Natural killer cell (primary cell): ENCODE data around the gene KIDINS220. TPM values are rescaled to one million over a fixed set of nuclear protein-coding genes. Genes with fewer than 3 reads are reported as not detected.

ENCODE experiments used
- ATAC-seq, 3 donors: fragments of 150-1000 bp in 2 of 3; fragments of 200-7000 bp in 1 of 3; cut with Tn5 transposase; 1 replicate in 1 of 3; 2 replicates in 2 of 3; pipeline ENCODE4 v1.10.0; 2021; ENCODE audit warnings: mild to moderate bottlenecking in 2 of 3, moderate library complexity in 2 of 3
- DNase-seq, 2 donors: peaks; one replicate each; pipeline versions ENCODE4 v3.0.0 to v3.0.0-alpha.2; 2013 to 2021; ENCODE audit warnings: mixed read lengths in 1 of 2
- H3K27ac ChIP-seq: one replicate; pipeline ENCODE4 v1.5.1; 2013; ENCODE audit warnings: mild to moderate bottlenecking, low read length
- H3K27me3 ChIP-seq: one replicate; pipeline ENCODE4 v1.6.1; 2013; ENCODE audit warnings: low read length; ENCODE audit not compliant: control insufficient read depth, insufficient read depth
- H3K36me3 ChIP-seq: one replicate; pipeline ENCODE4 v1.6.1; 2013; ENCODE audit warnings: low read length; ENCODE audit not compliant: control insufficient read depth, insufficient read depth
- H3K4me1 ChIP-seq: one replicate; pipeline ENCODE4 v1.6.1; 2013; ENCODE audit warnings: low read length; ENCODE audit not compliant: control insufficient read depth, insufficient read depth
- H3K4me3 ChIP-seq: one replicate; pipeline ENCODE4 v1.5.1; 2013; ENCODE audit warnings: low read length
- H3K9me3 ChIP-seq: one replicate; pipeline ENCODE4 v1.6.1; 2013; ENCODE audit warnings: low read length; ENCODE audit not compliant: control insufficient read depth, insufficient read depth
- H3K27ac Mint-ChIP-seq, 2 donors: one replicate each; pipeline ENCODE4 v1.8.0; 2022; ENCODE audit warnings: mild to moderate bottlenecking in 2 of 2, mixed read lengths in 2 of 2, moderate library complexity in 1 of 2
- H3K27me3 Mint-ChIP-seq, 2 donors: one replicate each; pipeline ENCODE4 v1.8.0; 2022; ENCODE audit warnings: low read depth in 2 of 2, mixed read lengths in 2 of 2
- H3K36me3 Mint-ChIP-seq: one replicate; pipeline ENCODE4 v1.8.0; 2022; ENCODE audit warnings: mixed read lengths
- H3K4me1 Mint-ChIP-seq, 2 donors: one replicate each; pipeline ENCODE4 v1.8.0; 2022; ENCODE audit warnings: mixed read lengths in 2 of 2
- H3K4me3 Mint-ChIP-seq: one replicate; pipeline ENCODE4 v1.8.0; 2022; ENCODE audit warnings: mild to moderate bottlenecking, moderate library complexity, mixed read lengths
- H3K9me3 Mint-ChIP-seq, 2 donors: one replicate each; pipeline ENCODE4 v1.8.0; 2022; ENCODE audit warnings: mixed read lengths in 2 of 2
- CTCF ChIP-seq: fragments of 200-600 bp; IDR thresholded peaks from one replicate; pipeline ENCODE4 v1.8.0; 2022; ENCODE audit warnings: antibody characterized with exemption
- WGBS: methylation state at CpG from one replicate; pipeline ENCODE4 v1.1.7; 2013; ENCODE audit warnings: missing lambda C conversion rate; ENCODE audit not compliant: insufficient coverage; 5-methylcytosine and 5-hydroxymethylcytosine counted together
- intact Hi-C: fragments of 100-400 bp; cut with micrococcal nuclease; formaldehyde crosslinking; loops from one replicate; pipeline ENCODE4 v1.14.2; 2022
- total RNA-seq, 4 donors: library from RNA; stranded (reverse); fragments of 120-200 nt in 1 of 4; gene quantifications; one replicate each; pipeline versions ENCODE4 v1.2.3 to v1.2.4, GENCODE V29; 2013 to 2022

The KIDINS220 gene
- total RNA-seq, 3 donors from 2014 or later (not counting 1 experiment from before 2014, with no cell fraction given), result 54.1 to 84.2 (median 71.5) TPM

GRCh38 chr2:8767324-8767723, 70.1 kb downstream of the KIDINS220 start:
- WGBS, result 96% methylated on average over 1 of the region's 1 CpG
- no peaks in the 10 kb centered on the region for H3K4me1 ChIP-seq
- intact Hi-C loops, result no loop called here
- TF ChIP-seq CTCF, result no peak
- ATAC-seq (no peak), DNase-seq (no peak)
- no peak overlapping the region for H3K4me3 ChIP-seq
- Mint-ChIP-seq H3K36me3 (no peaks in the 10 kb centered on the region), H3K27me3 (no peaks in the 10 kb centered on the region), H3K9me3 (no peaks in the 10 kb centered on the region), H3K4me1 (no peaks in the 10 kb centered on the region), H3K4me3 (no peak overlapping the region), H3K27ac (no peak overlapping the region)
- no peak overlapping the region for H3K27ac ChIP-seq
- no peaks in the 10 kb centered on the region for H3K9me3 ChIP-seq
- H3K36me3 ChIP-seq, result peaks cover 41% of the 10 kb centered on the region
- no peaks in the 10 kb centered on the region for H3K27me3 ChIP-seq

- H3K4me1 ChIP-seq, result no peaks in the 10 kb centered on the region
- peak in 1 of 2 donors; percentile 52 for DNase-seq
- intact Hi-C loops, result loop anchor here (1.0 kb wide), 3 partner anchors 1334 to 1664 kb away; no protein-coding TSS in a partner anchor
- H3K27me3 ChIP-seq, result no peaks in the 10 kb centered on the region
- Mint-ChIP-seq H3K27me3 (no peaks in the 10 kb centered on the region), H3K9me3 (no peaks in the 10 kb centered on the region), H3K4me3 (no peak overlapping the region), H3K27ac (no peak overlapping the region), H3K4me1 (peaks cover 0 to 9% of the 10 kb centered on the region in 2 donors), H3K36me3 (peaks cover 3% of the 10 kb centered on the region)
- peak in 2 of 3 donors; percentile 46 to 51 for ATAC-seq
- no peak overlapping the region for H3K4me3 ChIP-seq
- peak; percentile 63 for TF ChIP-seq CTCF
- peaks cover 16% of the 10 kb centered on the region for H3K36me3 ChIP-seq
- 100% methylated on average over 1 of the region's 1 CpG for WGBS
- no peak overlapping the region for H3K27ac ChIP-seq
- H3K9me3 ChIP-seq, result no peaks in the 10 kb centered on the region
Observed at GRCh38 chr2:8761529-8762164, 75.8 kb downstream of the KIDINS220 start.

DNA sequence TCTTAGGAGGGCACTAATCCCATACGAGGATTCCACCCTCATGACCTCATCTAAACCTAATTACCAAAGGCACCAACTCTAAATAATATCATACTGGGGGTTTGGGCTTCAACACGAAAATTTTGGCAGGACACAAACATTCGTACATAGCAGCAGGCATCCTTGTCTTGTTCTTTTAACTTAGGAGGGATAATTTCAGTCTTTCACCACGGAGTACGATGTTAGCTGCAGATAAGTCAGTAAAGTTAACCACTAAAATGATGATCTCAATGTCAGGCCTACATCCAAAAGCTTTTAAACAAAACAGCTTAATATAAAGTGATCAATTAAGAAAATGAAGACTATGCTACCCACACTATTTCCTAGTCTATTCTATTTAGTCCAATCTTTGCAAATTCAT, 80.7 kb downstream of the KIDINS220 start:
- H3K9me3 ChIP-seq, result no peaks in the 10 kb centered on the region
- Mint-ChIP-seq H3K27ac (no peak overlapping the region), H3K36me3 (peaks cover 15% of the 10 kb centered on the region), H3K4me3 (no peak overlapping the region), H3K9me3 (peaks cover 0 to 5% of the 10 kb centered on the region in 2 donors), H3K4me1 (peaks cover 3 to 9% of the 10 kb centered on the region in 2 donors), H3K27me3 (no peaks in the 10 kb centered on the region)
- peaks cover 9% of the 10 kb centered on the region for H3K36me3 ChIP-seq
- no peak overlapping the region for H3K4me3 ChIP-seq
- no peak for DNase-seq
- no peak for TF ChIP-seq CTCF
- no peaks in the 10 kb centered on the region for H3K4me1 ChIP-seq
- ATAC-seq, result no peak
- 91% methylated on average over 5 of the region's 5 CpGs for WGBS
- no peaks in the 10 kb centered on the region for H3K27me3 ChIP-seq
- no peak overlapping the region for H3K27ac ChIP-seq
- intact Hi-C loops, result no loop called here

- no peak overlapping the region for H3K4me3 ChIP-seq
- ATAC-seq (no peak), DNase-seq (no peak)
- no peak for TF ChIP-seq CTCF
- H3K4me1 ChIP-seq, result no peaks in the 10 kb centered on the region
- peaks cover 15% of the 10 kb centered on the region for H3K36me3 Mint-ChIP-seq
- no peak overlapping the region for H3K27ac ChIP-seq
- H3K4me3 Mint-ChIP-seq, result no peak overlapping the region
- peaks cover 0 to 5% of the 10 kb centered on the region in 2 donors for H3K9me3 Mint-ChIP-seq
- peaks cover 3 to 9% of the 10 kb centered on the region in 2 donors for H3K4me1 Mint-ChIP-seq
- intact Hi-C loops, result no loop called here
- no peaks in the 10 kb centered on the region for H3K9me3 ChIP-seq
- peaks cover 9% of the 10 kb centered on the region for H3K36me3 ChIP-seq
- no peaks in the 10 kb centered on the region for H3K27me3 Mint-ChIP-seq
- no peaks in the 10 kb centered on the region for H3K27me3 ChIP-seq
- no peak overlapping the region for H3K27ac Mint-ChIP-seq
Observed at GRCh38 chr2:8756230-8756629, 81.2 kb downstream of the KIDINS220 start.
